NCI-H128 (cell line): ENCODE measurements around the gene MARCHF6.
"Not testable (repeated sequence)": the region's sequence is repeated elsewhere in the genome, so short reads cannot be mapped to it uniquely, and the experiment has no call there.

ENCODE experiments used
- DNase-seq: peaks from one replicate; lab custom pipeline; 2025; ENCODE audit not compliant: unreplicated experiment; lab: John Stamatoyannopoulos, UW

The MARCHF6 gene

DNA sequence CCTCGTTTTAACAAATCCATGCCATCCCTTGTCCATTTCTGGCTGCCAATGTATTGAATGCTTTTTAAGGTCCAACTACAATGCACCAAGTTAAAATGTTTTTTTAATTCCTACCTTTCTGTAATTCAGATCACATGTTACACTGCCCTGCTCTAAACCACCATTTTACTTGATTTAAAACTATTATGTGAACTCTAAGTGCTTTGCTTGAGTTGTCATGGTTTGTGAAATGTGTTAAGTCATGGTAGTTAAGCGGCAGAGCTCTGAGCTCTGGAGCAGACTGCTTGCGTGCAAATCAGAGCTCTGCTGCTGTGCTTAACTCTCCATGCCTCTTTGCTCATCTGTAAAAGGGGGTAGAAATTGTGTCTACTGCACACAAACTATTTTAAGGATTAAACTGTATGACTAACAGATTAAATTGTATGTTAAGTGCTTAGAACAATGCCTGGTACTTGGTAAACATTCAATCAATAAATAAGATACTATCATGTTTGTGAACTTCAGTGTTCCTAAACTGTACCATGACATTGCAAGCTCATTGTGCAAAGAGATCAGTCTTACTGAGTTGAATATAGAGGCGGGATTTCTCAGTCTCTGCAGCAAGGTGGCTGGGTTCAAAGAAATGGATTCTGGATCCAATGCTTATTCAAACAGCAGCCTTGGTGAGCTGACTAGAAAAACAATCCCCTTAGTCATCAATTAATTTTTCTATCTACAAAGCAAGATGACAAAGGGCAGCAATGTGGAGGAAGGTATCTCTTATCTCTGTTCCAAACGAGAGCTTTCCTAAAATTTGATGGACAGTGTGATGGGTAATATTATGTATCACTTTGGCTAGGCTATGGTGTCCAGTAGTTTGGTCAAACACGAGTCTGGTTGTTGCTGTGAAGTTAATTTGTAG lies 29.7 kb upstream of the MARCHF6 start:
- no peak for DNase-seq

GRCh38 chr5:10324518-10325370 lies 28.8 kb upstream of the MARCHF6 start:
- DNase-seq, result no peak

- DNase-seq, result no peak
Measured at GRCh38 chr5:10328323-10328722, 25.2 kb upstream of the MARCHF6 start.

DNA sequence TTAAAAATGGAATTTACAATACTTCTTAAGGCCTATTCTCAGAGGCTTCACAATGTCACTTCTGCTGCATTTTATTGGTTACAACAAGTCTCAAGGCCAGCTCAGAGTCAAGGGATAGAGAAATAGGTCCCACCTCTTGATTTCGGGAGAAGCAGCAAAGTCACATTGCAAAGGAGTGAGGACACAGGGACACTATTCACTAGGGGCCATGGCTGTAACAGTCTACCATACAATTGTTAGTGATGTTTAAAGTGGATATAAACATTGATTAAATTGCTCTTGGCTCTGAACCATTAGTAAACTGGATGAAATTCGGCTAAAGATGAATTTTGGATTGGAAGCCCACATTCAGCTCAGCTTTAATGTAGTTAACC lies 24.1 kb upstream of the MARCHF6 start:
- DNase-seq, result no peak

- no peak for DNase-seq
Measured at GRCh38 chr5:10329820-10330481, 23.5 kb upstream of the MARCHF6 start.

DNA sequence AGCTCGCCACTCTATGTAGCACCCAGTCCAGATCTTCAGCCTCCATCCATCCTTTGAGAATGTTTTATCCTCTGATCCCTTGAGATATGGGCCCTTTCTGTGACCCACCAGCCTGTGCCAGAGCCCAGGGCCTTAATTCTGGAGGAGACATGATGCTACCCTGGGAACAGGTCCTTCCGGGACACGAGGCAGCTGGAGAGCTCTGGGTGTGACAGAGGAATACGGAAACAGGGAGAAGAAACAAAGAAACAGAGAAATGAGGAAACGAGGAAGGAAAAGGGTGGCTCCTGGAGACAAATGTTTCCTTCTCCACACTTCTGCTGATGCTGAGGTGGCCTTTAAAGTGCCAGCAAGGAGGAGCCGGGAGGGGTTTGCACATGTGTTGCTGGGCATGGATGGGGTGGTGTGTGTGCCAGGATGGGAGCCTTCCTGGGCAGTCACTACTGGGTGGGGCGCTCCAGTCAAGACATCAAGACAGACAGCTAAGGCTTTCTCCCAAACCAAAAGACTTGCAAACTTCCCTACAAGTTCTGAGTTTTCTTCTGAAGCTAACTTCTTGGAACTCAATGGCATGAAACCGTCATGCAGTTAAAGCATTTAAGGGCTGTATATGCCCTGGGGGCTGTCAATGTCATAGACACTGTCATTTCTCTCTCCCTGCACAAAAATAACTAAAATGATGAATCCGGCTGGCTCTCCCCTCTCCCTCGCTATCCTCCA lies 22.8 kb upstream of the MARCHF6 start:
- DNase-seq, result no peak

DNA sequence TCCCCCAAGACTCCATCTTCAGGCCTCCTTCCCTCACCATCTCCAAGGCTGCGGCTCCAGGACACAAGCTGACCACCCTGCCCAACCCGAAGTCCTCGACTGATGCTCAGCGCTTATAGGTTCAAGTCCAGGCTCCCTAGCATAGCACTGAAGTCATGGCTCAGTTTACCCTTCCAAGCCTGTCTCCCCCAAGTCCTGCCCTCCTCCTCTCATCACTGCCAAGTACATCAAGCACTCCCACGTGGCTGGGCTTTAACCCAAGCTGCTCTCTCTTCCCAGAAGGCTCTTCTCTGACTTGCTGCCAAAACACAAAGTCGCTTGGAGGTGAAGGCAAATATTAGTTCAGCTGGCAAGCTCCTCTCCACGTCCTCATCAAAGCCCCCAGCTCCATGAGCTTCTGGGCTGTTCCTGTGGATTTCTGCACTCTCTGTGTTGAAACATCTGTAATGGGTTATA lies 22.1 kb upstream of the MARCHF6 start:
- DNase-seq, result no peak

DNA sequence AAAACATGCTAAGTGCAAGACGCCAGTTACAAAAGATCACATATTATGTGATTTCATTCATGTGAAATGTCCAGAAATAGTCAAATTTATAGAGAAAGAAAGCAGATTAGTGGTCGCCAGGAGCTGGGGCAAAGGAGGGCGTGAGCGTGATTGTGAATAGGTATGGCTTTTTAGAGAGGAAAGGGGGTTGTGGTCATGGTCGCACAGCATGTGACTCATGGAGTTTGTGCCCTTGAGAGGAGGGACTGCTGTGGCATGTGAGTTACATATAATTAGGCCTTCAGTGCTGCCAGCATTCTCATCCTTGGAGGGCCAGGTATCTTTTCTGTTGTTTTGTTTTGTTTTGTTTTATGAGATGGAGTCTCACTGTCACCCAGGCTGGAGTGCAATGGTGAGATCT lies 21.2 kb upstream of the MARCHF6 start:
- no peak for DNase-seq

DNA sequence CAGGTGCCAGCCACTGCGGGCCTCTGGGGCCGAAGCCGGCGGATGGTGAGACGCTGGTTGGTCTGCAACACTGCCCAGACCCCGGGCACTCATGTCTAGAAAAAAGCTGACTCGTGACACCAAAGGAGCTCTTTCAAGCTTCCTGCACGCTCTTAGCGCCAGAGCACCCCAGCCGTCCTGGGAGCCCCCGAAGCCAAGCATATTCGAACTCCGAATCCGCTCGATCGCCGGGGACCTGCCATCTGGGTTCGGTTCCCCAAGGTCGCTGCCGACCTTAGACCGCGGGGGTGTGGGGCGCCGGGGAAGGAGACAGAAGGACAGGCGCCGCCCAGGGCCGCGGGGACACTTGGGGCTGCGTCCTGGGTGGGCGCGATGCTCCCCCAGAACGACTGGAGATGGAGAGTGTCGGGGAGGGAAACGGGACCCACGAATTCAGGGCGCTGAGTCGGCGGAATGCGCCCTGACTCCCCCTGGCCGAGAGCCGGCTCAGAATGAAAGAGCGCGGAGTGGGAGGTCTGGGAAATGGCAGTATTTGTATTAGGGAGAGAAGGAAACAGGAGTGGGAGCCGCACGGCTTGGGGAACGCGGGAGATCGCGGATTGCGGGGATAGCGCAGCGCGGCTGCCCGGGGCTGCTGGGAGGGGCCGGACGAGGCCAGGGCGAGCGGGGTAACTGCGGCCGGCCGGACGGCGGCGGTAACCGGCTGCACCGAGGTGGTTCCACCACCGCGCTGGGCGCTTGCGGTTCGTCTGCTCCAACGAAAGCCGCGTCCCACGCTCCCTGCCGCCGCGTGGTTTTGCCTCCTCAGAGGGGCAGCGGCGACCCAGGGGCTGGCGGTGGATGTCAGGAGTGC lies 20.1 kb upstream of the MARCHF6 start:
- DNase-seq, result no peak

DNA sequence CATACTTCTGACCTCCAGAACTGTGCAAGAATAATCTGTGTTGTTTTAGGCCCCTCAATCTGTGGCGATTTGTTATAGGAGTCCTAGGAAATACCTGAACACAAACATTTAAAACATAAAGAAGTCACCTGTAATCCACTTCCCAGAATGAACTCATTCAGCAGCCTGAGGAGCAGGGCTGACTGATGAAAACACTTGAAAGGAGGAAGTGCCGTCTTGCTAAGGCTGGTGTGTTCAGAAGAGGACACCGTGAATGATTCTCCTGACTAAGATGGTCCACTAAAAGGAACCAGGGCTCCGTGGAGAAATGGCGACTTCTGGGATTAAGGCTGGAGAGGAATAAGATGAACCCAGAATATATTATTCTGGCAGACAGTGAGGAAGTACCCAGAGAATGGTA lies 18.7 kb upstream of the MARCHF6 start:
- no peak for DNase-seq

GRCh38 chr5:10335711-10336470 lies 17.6 kb upstream of the MARCHF6 start:
- DNase-seq, result no peak

- DNase-seq, result no peak
Measured at GRCh38 chr5:10337107-10337506, 16.4 kb upstream of the MARCHF6 start.

GRCh38 chr5:10337986-10338385 lies 15.5 kb upstream of the MARCHF6 start:
- no peak for DNase-seq

DNA sequence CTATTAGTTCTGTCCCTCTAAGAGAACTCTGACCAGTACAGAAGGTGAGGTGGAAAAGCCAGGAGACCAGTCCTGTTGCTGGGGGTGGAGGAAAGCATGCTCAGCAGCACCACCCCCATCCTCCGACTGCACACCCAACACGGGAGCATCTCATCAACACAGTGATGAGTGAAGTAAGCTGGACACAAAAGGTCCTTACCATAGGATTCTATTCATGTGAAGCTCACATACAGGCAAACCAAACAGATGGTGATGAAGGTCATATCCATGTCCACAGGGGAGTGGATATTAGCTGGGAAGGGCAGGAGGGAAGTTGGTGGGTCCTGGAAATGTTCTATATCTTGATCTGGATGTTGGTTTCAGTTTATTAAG lies 14.8 kb upstream of the MARCHF6 start:
- no peak for DNase-seq

DNA sequence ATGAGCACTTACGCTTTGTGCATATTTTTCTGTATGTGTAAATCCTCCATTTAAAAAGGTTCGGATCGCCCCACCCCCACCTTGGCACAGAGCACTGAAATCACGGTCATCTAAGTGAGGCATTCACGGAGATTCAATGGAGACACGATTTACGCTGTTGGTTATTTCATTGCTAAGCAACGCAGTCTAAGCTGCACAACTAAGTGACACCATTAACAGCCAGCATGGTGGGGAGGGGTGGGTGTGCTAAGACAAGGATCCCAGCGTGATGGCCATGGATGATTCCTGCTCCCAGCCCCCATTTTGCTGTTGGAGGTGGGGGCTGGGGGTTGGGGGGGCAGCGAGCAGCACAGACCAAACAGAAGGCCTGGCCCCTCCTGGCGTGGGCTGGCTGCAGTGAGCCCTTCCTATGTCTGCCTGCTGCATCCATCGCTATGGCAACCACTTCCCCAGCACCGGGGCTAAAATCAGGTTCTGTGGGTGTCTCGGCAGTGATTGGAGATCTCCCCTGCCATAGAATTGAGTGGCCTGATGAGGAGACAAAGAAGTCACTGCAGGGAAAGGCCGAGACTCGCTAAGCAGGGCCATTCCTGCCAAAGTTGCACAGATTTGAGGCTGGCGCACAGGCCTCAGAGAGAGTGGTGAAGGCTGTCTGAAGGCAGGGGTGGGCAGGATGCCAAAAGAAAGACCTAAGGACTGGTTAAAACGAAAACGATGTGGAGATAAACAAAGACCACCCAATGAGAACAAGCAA lies 14.3 kb upstream of the MARCHF6 start:
- DNase-seq, result peak; percentile 85

- DNase-seq, result no peak
Measured at GRCh38 chr5:10339958-10340357, 13.5 kb upstream of the MARCHF6 start.

GRCh38 chr5:10343486-10343885 lies 10.0 kb upstream of the MARCHF6 start:
- DNase-seq, result no peak

GRCh38 chr5:10344461-10345106 lies 8.9 kb upstream of the MARCHF6 start:
- not testable (repeated sequence) for DNase-seq
